Stomach (tissue), 4 donors: ENCODE measurements around the gene F5.

Experiments used
- CTCF ChIP-seq, 7 experiments: fragments of 450-650 bp in 4 of 7; fragments of 200-600 bp in 3 of 7; sonication (generic) in 3 of 7; IDR thresholded peaks; one replicate each; pipeline ENCODE4 v1.5.1; 2016 to 2019; ENCODE audit warnings: antibody characterized with exemption in 7 of 7, control low read depth in 2 of 7, mild to moderate bottlenecking in 1 of 7
- POLR2AphosphoS5 ChIP-seq, 3 donors: sonication (generic); formaldehyde crosslinking; IDR thresholded peaks; one replicate each; pipeline ENCODE4 v1.6.1; 2016; ENCODE audit warnings: antibody characterized with exemption in 3 of 3

GRCh38 chr1:169546087-169546995, 39.9 kb downstream of the F5 start:
- TF ChIP-seq CTCF (IDR thresholded peaks at IDR 0.05) = peak in 5 of 7 experiments; percentile 69 to 85 (median 78)
- no peak for TF ChIP-seq POLR2AphosphoS5 (IDR thresholded peaks at IDR 0.05)
